HG02798 (cell line): ENCODE results near the gene SLC26A2.
"Not testable (repeated sequence)": the region's sequence is repeated elsewhere in the genome, so short reads cannot be mapped to it uniquely, and the experiment has no call there.

Source experiments
- ATAC-seq: cut with Tn5 transposase; IDR thresholded peaks from one replicate; pipeline ENCODE4 v1.9.1; 2021; ENCODE audit warnings: mild to moderate bottlenecking; ENCODE audit not compliant: unreplicated experiment, poor library complexity

Gene SLC26A2

GRCh38 chr5:150028047-150028446 is 67.5 kb downstream of the SLC26A2 start:
- not testable (repeated sequence) for ATAC-seq

- ATAC-seq, result no peak
Observed at GRCh38 chr5:150033334-150033733, 72.8 kb downstream of the SLC26A2 start.

GRCh38 chr5:150034662-150035061 is 74.1 kb downstream of the SLC26A2 start:
- ATAC-seq, result no peak

DNA sequence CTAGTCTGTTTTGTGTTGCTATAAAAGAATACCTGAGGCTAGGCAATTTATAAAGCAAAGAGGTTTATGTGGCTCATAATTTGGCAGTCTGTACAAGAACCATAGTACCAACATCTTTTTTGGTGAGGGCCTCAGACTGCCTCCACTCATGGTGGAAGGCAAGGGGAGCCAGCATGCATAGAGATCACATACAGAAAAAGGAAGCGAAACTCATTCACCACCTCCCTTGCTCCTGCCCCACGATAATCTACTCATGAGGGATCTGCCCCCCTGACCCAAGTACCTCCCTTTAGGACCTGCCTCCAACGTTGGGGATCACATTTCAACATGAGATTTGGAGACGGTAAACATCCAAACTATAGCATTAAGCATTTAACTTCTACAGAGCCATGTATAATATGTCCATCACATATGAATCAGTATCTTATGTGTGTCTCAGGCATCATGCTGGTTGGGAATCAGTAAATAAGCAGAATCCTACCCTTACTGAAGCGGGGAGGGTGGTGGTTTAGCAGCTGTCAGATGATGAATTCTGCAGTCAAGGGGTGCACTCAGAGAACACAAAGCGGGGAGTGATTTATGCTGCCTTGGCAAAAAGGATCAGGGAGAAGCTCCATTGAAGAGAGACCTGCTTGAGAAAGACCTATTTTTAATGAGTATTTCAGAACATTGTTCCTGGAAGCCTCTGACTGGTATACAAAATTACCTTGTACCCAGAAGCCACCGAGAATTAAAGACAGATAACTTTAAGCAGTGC is 74.8 kb downstream of the SLC26A2 start:
- peak; percentile 92 for ATAC-seq

GRCh38 chr5:150036513-150036912 is 76.0 kb downstream of the SLC26A2 start:
- ATAC-seq, result no peak
